Kidney (tissue), 14 donors: ENCODE results near the gene FUBP3. TPM values are rescaled to one million over a fixed set of nuclear protein-coding genes. Genes with fewer than 3 reads are reported as not detected.

Experiments
- DNase-seq, 5 donors: peaks; one replicate each; pipeline ENCODE4 v3.0.0-alpha.2; 2013 to 2020
- FAIRE-seq: peaks from 2 replicates; lab custom pipeline; 2012; peaks lifted over from hg19 to GRCh38; lab: Jason Lieb, UNC
- H3K27ac ChIP-seq, 2 donors: one replicate each; pipeline ENCODE4 v1.7.0; 2013; ENCODE audit warnings: low read depth in 2 of 2, low read length in 2 of 2, inconsistent platforms in 1 of 2
- H3K27me3 ChIP-seq: one replicate; pipeline ENCODE4 v1.7.1; 2013; ENCODE audit warnings: low read length, inconsistent platforms; ENCODE audit not compliant: control insufficient read depth, insufficient read depth
- H3K36me3 ChIP-seq, 3 donors: one replicate each; pipeline versions ENCODE4 v1.7.0 to v1.7.1; 2013; ENCODE audit warnings: low read length in 3 of 3, control low read depth in 1 of 3, inconsistent platforms in 1 of 3; ENCODE audit not compliant: insufficient read depth in 3 of 3, control insufficient read depth in 2 of 3
- H3K4me1 ChIP-seq, 3 donors: one replicate each; pipeline versions ENCODE4 v1.7.0 to v1.7.1; 2013; ENCODE audit warnings: low read length in 3 of 3, inconsistent platforms in 1 of 3, low read depth in 1 of 3; ENCODE audit not compliant: control insufficient read depth in 2 of 3, insufficient read depth in 2 of 3
- H3K4me3 ChIP-seq, 3 donors: one replicate each; pipeline versions ENCODE4 v1.7.0 to v1.8.1; 2013; ENCODE audit warnings: low read length in 3 of 3, control low read depth in 1 of 3, inconsistent platforms in 1 of 3
- H3K9ac ChIP-seq, 3 donors: one replicate each; pipeline versions ENCODE4 v1.7.0 to v1.7.1; 2013; ENCODE audit warnings: low read length in 3 of 3, control low read depth in 1 of 3, inconsistent platforms in 1 of 3
- H3K9me3 ChIP-seq, 3 donors: one replicate each; pipeline versions ENCODE4 v1.7.0 to v1.7.1; 2013; ENCODE audit warnings: low read length in 3 of 3, control low read depth in 1 of 3, inconsistent platforms in 1 of 3; ENCODE audit not compliant: control insufficient read depth in 2 of 3, insufficient read depth in 1 of 3
- intact Hi-C: fragments of 100-400 bp; cut with DNase I; formaldehyde crosslinking; loops from one replicate; pipeline ENCODE4 v1.11.1; 2022
- polyA plus RNA-seq: library from polyadenylated mRNA; stranded (reverse); fragments of 350-450 nt; fragmentation: Illumina TruSeq; extraction: RNeasy Lipid Tissue Mini Kit (QIAGEN cat#74804); gene quantifications from one replicate; pipeline ENCODE4 v1.2.3, GENCODE V29; 2014; ENCODE audit warnings: low read depth, low replicate concordance; ENCODE audit not compliant: insufficient read depth
- total RNA-seq: library from RNA; stranded (reverse); fragmentation: NEBNext Ultra II Directional; extraction: Animal tissue kit (Norgen Biotek cat#: 25700); gene quantifications from one replicate; pipeline ENCODE4 v1.2.1, GENCODE V29; 2021
- TF ChIP-seq, protein P1 (sequence below): IDR thresholded peaks from 3 replicates; pipeline ENCODE4 v1.5.1; 2012; ENCODE audit warnings: mild to moderate bottlenecking, moderate library complexity, borderline replicate concordance; ENCODE audit not compliant: insufficient read depth; ENCODE audit errors: extremely low read depth
- donor health status: control.
- donor health status: control.
- donor health status: control.
- donor health status: control.
- donor health status: control.
- donor health status: DM: yes; HTN: yes; CAD: no.
- donor health status: Normal renal cell carcinoma (clear cell type).

FUBP3 gene
- total and polyA plus RNA-seq, 2 donors from 2014 or later, result 19.4 to 44.1 TPM

GRCh38 chr9:130532426-130533080 lies 46.8 kb upstream of the FUBP3 start:
- TF ChIP-seq, protein P1, sequence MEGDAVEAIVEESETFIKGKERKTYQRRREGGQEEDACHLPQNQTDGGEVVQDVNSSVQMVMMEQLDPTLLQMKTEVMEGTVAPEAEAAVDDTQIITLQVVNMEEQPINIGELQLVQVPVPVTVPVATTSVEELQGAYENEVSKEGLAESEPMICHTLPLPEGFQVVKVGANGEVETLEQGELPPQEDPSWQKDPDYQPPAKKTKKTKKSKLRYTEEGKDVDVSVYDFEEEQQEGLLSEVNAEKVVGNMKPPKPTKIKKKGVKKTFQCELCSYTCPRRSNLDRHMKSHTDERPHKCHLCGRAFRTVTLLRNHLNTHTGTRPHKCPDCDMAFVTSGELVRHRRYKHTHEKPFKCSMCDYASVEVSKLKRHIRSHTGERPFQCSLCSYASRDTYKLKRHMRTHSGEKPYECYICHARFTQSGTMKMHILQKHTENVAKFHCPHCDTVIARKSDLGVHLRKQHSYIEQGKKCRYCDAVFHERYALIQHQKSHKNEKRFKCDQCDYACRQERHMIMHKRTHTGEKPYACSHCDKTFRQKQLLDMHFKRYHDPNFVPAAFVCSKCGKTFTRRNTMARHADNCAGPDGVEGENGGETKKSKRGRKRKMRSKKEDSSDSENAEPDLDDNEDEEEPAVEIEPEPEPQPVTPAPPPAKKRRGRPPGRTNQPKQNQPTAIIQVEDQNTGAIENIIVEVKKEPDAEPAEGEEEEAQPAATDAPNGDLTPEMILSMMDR, result no peak
- intact Hi-C loops, result no loop called here
- no peak overlapping the region for H3K4me3 ChIP-seq
- no peaks in the 10 kb centered on the region for H3K36me3 ChIP-seq
- no peak overlapping the region for H3K27ac ChIP-seq
- H3K27me3 ChIP-seq, result peaks cover 9% of the 10 kb centered on the region
- no peak overlapping the region for H3K9ac ChIP-seq
- no peaks in the 10 kb centered on the region for H3K9me3 ChIP-seq
- DNase-seq (no peak), FAIRE-seq (no peak)
- H3K4me1 ChIP-seq, result peaks cover 0 to 5% (median 0%) of the 10 kb centered on the region in 3 donors

GRCh38 chr9:130535818-130536521 lies 43.4 kb upstream of the FUBP3 start:
- H3K4me1 ChIP-seq, result peaks cover 0 to 6% (median 0%) of the 10 kb centered on the region in 3 donors
- peaks cover 9% of the 10 kb centered on the region for H3K27me3 ChIP-seq
- H3K4me3 ChIP-seq, result peak overlapping the region in 1 of 3 donors; percentile 18
- TF ChIP-seq, protein P1, result no peak
- FAIRE-seq (no peak), DNase-seq (peak in 4 of 5 donors; percentile 56 to 68 (median 64))
- intact Hi-C loops, result no loop called here
- H3K9ac ChIP-seq, result no peak overlapping the region
- H3K27ac ChIP-seq, result no peak overlapping the region
- no peaks in the 10 kb centered on the region for H3K9me3 ChIP-seq
- no peaks in the 10 kb centered on the region for H3K36me3 ChIP-seq

- H3K27me3 ChIP-seq, result peaks cover 9% of the 10 kb centered on the region
Observed at GRCh38 chr9:130536701-130537107, 42.7 kb upstream of the FUBP3 start.

More at GRCh38 chr9:130536701-130537107, 42.7 kb upstream of the FUBP3 start:
- no peak overlapping the region for H3K4me3 ChIP-seq
- no peak overlapping the region for H3K9ac ChIP-seq
- peaks cover 0 to 6% (median 0%) of the 10 kb centered on the region in 3 donors for H3K4me1 ChIP-seq
- FAIRE-seq (no peak), DNase-seq (no peak)
- H3K9me3 ChIP-seq, result no peaks in the 10 kb centered on the region
- intact Hi-C loops, result no loop called here
- H3K36me3 ChIP-seq, result no peaks in the 10 kb centered on the region
- TF ChIP-seq, protein P1, result no peak
- H3K27ac ChIP-seq, result no peak overlapping the region
